ENCODE measurements around the gene SRRD.
A peak's percentile ranks its signal among the peaks of the same experiment; 100 is the strongest.

The SRRD gene

DNA sequence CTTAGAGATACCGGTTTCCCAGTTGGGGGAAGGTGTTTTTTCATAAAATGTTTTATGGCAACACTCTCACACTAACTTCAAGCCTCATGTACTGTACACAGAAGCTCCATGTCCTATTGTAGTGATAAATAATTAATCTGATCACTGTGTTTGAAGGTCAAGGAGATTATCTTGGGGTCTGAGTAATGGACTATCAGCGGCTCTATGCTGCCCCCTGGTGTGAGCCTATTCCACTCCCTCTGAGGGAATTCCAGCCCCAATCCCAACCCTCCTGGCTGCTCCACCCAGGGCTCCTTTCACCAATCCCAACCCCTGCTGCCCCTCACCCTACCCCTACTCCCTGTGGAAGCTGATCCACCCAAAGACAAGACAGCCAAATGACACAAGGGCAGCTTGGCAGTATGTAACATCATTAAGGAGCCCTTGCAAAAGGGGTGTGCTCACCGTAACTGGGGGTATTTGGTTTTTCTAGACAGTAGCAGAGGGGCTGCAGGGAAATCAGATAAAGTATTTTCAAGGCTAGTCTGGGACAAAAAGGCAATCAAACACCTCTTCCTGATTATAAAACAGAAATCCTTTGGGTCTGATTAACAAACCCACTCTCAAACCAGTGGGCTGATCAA is 22.4 kb upstream of the SRRD start:
- H4K20me1 ChIP-seq (ENCODE audit: insufficient read depth, low read length), result peaks cover 8% of the 10 kb centered on the region; the same call in 1 of the 2 replicates
- H3K27ac ChIP-seq (ENCODE audit: low read length), result no peak overlapping the region
- H3K4me3 ChIP-seq (ENCODE audit: low read length), result no peak overlapping the region
- H2AFZ ChIP-seq (ENCODE audit: low read depth, low read length), result no peak overlapping the region
- peaks cover 50% of the 10 kb centered on the region for H3K36me3 ChIP-seq (replicated peaks; ENCODE audit: low read depth, low read length)
- H3K79me2 ChIP-seq (ENCODE audit: low read length), result no peaks in the 10 kb centered on the region
- TF ChIP-seq, protein P1, sequence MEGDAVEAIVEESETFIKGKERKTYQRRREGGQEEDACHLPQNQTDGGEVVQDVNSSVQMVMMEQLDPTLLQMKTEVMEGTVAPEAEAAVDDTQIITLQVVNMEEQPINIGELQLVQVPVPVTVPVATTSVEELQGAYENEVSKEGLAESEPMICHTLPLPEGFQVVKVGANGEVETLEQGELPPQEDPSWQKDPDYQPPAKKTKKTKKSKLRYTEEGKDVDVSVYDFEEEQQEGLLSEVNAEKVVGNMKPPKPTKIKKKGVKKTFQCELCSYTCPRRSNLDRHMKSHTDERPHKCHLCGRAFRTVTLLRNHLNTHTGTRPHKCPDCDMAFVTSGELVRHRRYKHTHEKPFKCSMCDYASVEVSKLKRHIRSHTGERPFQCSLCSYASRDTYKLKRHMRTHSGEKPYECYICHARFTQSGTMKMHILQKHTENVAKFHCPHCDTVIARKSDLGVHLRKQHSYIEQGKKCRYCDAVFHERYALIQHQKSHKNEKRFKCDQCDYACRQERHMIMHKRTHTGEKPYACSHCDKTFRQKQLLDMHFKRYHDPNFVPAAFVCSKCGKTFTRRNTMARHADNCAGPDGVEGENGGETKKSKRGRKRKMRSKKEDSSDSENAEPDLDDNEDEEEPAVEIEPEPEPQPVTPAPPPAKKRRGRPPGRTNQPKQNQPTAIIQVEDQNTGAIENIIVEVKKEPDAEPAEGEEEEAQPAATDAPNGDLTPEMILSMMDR (IDR thresholded peaks at IDR 0.05; ENCODE audit: low read depth, low read length), result peak; percentile 98
- no peak for TF ChIP-seq EZH2phosphoT487 (IDR thresholded peaks at IDR 0.05; ENCODE audit: low read depth)
- no peak overlapping the region for H3K4me2 ChIP-seq (ENCODE audit: low read length)
- H3K9ac ChIP-seq (ENCODE audit: low read length), result no peak overlapping the region
- no peaks in the 10 kb centered on the region for H3K27me3 ChIP-seq (ENCODE audit: low read depth, low read length)
- H3K4me1 ChIP-seq (ENCODE audit: low read length), result no peaks in the 10 kb centered on the region; the same call in 1 of the 2 replicates
- H3K9me3 ChIP-seq (ENCODE audit: insufficient read depth, low read length), result no peaks in the 10 kb centered on the region

DNA sequence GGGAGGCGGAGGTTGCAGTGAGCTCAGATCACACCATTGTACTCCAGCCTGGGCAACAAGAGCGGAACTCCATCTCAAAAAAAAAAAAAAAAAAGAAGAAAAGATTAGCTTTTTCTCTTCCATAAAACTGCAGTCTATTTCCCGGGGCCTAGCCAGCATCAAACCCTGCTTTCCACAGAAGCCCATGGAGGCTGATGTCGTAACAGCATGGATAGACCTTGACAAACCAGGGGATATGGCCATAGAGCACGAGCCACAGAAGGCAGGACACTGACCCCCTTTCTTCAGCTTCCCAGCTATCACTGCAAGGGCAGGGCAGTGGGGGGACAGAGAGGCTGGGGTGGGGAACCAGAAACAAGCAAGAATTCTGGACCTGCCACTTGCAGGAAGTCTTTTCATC is 21.6 kb upstream of the SRRD start:
- peaks cover 6% of the 10 kb centered on the region for H3K4me1 ChIP-seq (ENCODE audit: low read length)
- no peak overlapping the region for H2AFZ ChIP-seq (ENCODE audit: low read depth, low read length)
- H3K36me3 ChIP-seq (replicated peaks; ENCODE audit: low read depth, low read length), result peaks cover 50% of the 10 kb centered on the region
- peaks cover 8% of the 10 kb centered on the region; the same call in 1 of the 2 replicates for H4K20me1 ChIP-seq (ENCODE audit: insufficient read depth, low read length)
- no peak overlapping the region for H3K9ac ChIP-seq (ENCODE audit: low read length)
- TF ChIP-seq, protein P1 (IDR thresholded peaks at IDR 0.05; ENCODE audit: low read depth, low read length), result no peak
- TF ChIP-seq EZH2phosphoT487 (IDR thresholded peaks at IDR 0.05; ENCODE audit: low read depth), result no peak
- no peak overlapping the region for H3K27ac ChIP-seq (ENCODE audit: low read length)
- no peak overlapping the region for H3K4me3 ChIP-seq (ENCODE audit: low read length)
- no peaks in the 10 kb centered on the region for H3K27me3 ChIP-seq (ENCODE audit: low read depth, low read length)
- H3K79me2 ChIP-seq (ENCODE audit: low read length), result no peaks in the 10 kb centered on the region
- H3K4me2 ChIP-seq (ENCODE audit: low read length), result no peak overlapping the region
- no peaks in the 10 kb centered on the region for H3K9me3 ChIP-seq (ENCODE audit: insufficient read depth, low read length)

DNA sequence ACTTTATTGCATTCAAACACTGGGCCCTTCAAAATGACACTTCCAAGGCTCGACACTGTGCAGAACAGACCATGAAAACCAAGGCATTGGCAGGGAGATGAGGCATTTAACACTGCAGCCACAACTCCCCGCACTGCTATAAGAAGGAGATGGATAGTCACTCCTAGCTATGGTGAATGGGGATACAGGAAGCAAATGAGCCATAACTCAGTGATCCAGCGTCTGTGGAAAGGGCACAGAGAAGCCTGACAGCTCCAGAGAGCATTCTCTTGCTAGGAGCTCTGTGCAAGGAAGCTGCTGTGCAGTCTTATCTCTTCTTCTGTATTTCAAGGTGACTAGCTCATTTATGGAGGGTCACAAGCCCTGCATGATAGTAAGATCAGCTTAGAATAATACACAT is 21.0 kb upstream of the SRRD start:
- Histone ChIP-seq H4K20me1 (ENCODE audit: insufficient read depth, low read length) (peaks cover 8% of the 10 kb centered on the region; the same call in 1 of the 2 replicates), H3K4me1 (ENCODE audit: low read length) (peaks cover 9% of the 10 kb centered on the region), H3K4me3 (ENCODE audit: low read length) (no peak overlapping the region), H3K9ac (ENCODE audit: low read length) (no peak overlapping the region), H3K27ac (ENCODE audit: low read length) (no peak overlapping the region), H3K79me2 (ENCODE audit: low read length) (no peaks in the 10 kb centered on the region), H2AFZ (ENCODE audit: low read depth, low read length) (no peak overlapping the region), H3K36me3 (replicated peaks; ENCODE audit: low read depth, low read length) (peaks cover 47% of the 10 kb centered on the region), H3K27me3 (ENCODE audit: low read depth, low read length) (no peaks in the 10 kb centered on the region), H3K9me3 (ENCODE audit: insufficient read depth, low read length) (no peaks in the 10 kb centered on the region), H3K4me2 (ENCODE audit: low read length) (no peak overlapping the region)
- TF ChIP-seq, protein P1 (IDR thresholded peaks at IDR 0.05; ENCODE audit: low read depth, low read length), result no peak
- no peak for TF ChIP-seq EZH2phosphoT487 (IDR thresholded peaks at IDR 0.05; ENCODE audit: low read depth)

DNA sequence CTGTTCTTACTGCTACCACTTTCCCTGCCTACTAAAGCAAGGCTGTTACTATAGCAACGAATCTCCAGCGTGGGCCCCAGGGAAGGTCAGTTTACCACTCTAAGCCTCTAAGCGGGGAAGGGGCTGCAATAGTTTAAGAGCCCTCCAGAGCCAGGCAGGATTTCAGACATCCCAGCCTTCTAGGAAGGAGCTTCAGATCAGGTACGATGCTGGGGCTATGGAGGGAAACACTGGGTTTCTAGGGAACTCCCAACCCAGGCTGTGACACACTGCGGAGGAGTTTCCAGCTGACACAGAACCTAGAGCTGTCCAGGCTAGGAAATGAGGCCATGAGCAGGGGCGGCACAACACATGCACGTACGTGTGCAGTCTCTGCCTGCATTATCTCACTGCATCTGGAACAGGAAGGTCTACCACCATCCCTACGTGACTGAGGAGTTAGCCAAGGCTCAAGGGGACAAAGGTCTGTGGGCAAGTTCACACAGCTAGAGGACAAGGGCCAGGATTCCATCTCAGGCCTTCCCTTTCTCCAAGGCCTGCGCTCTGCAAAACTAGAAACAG is 20.5 kb upstream of the SRRD start:
- peaks cover 49% of the 10 kb centered on the region for H3K36me3 ChIP-seq (replicated peaks; ENCODE audit: low read depth, low read length)
- H3K4me3 ChIP-seq (ENCODE audit: low read length), result no peak overlapping the region
- H3K27ac ChIP-seq (ENCODE audit: low read length), result no peak overlapping the region
- H2AFZ ChIP-seq (ENCODE audit: low read depth, low read length), result no peak overlapping the region
- H3K4me2 ChIP-seq (ENCODE audit: low read length), result no peak overlapping the region
- H4K20me1 ChIP-seq (ENCODE audit: insufficient read depth, low read length), result peaks cover 8% of the 10 kb centered on the region; the same call in 1 of the 2 replicates
- H3K9me3 ChIP-seq (ENCODE audit: insufficient read depth, low read length), result no peaks in the 10 kb centered on the region
- H3K27me3 ChIP-seq (ENCODE audit: low read depth, low read length), result no peaks in the 10 kb centered on the region
- H3K9ac ChIP-seq (ENCODE audit: low read length), result no peak overlapping the region
- no peaks in the 10 kb centered on the region for H3K79me2 ChIP-seq (ENCODE audit: low read length)
- H3K4me1 ChIP-seq (ENCODE audit: low read length), result peaks cover 9% of the 10 kb centered on the region
- TF ChIP-seq, protein P1 (IDR thresholded peaks at IDR 0.05; ENCODE audit: low read depth, low read length), result no peak
- TF ChIP-seq EZH2phosphoT487 (IDR thresholded peaks at IDR 0.05; ENCODE audit: low read depth), result no peak
